Loucy (cell line): ENCODE results near the gene LYZL2.
"Not testable (repeated sequence)": the region's sequence is repeated elsewhere in the genome, so short reads cannot be mapped to it uniquely, and the experiment has no call there.

Experiments used
- CTCF ChIP-seq: fragments of 200-600 bp; sonication (generic); conservative IDR thresholded peaks from 2 replicates; pipeline ENCODE4 v1.5.1; 2014; ENCODE audit warnings: mild to moderate bottlenecking, antibody characterized with exemption, low read length
- EZH2phosphoT487 ChIP-seq: fragments of 200-600 bp; IDR thresholded peaks from 2 replicates; pipeline ENCODE4 v1.6.1; 2018; ENCODE audit warnings: antibody characterized with exemption, mild to moderate bottlenecking, moderate library complexity, borderline replicate concordance

DNA sequence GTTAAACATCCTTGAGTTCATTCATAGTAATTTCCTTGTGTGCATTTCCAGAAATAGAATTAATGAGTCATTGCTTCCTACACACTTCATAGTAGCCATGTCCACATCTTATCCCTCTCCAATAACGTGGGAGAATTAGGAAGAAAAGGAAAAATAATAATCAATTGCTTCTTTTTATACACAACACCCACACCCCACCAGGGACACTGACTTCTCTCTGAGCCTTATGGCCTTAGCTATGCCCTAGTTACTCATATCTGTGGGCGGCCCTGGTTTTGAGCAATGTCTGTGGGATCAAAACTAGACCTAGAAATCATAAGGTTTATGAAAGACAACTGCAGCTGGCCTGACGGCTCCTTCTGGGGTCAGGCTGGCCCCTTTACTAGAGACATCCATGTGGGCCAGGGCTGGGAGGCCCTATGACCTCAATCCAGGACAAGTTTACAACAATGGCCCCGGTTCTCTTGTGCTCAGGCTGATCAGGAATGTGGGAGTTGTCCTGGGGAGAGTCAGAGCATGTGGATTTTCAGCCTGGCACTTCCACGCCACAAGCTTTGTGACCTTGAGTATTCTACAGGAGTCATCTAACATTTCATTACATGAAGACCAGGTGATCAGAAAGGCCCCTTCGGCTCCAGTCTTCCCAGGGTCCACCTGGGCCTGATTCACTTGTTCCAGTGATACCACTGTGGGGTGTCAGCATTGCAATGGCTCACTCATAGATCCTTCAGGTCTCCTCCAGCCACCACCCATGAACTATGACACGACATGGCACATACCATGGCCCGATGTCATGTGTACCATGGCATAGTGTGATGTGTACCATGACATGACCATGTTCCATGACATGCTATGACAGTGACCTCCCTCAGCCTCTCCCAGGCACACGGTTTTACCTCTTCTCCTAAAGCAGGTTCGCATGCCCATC is 22.2 kb upstream of the LYZL2 start:
- not testable (repeated sequence) for TF ChIP-seq CTCF, EZH2phosphoT487
